Mucosa of rectum (tissue), 2 donors: Measurements from ENCODE around the gene DHX8.

Source experiments
- H3K27ac ChIP-seq, 2 donors: one replicate each; pipeline ENCODE4 v1.7.0; 2013; ENCODE audit warnings: inconsistent platforms in 2 of 2, low read depth in 2 of 2, low read length in 2 of 2
- H3K27me3 ChIP-seq, 2 donors: one replicate each; pipeline ENCODE4 v1.7.0; 2013; ENCODE audit warnings: low read length in 2 of 2; ENCODE audit not compliant: control insufficient read depth in 2 of 2, insufficient read depth in 2 of 2
- H3K36me3 ChIP-seq, 2 donors: one replicate each; pipeline ENCODE4 v1.7.0; 2013; ENCODE audit warnings: low read length in 2 of 2; ENCODE audit not compliant: control insufficient read depth in 2 of 2, insufficient read depth in 2 of 2
- H3K4me1 ChIP-seq, 2 donors: one replicate each; pipeline ENCODE4 v1.7.0; 2013; ENCODE audit warnings: low read length in 2 of 2, mild to moderate bottlenecking in 1 of 2; ENCODE audit not compliant: control insufficient read depth in 2 of 2, insufficient read depth in 2 of 2
- H3K4me3 ChIP-seq, 2 donors: one replicate each; pipeline ENCODE4 v1.7.0; 2013; ENCODE audit warnings: low read length in 2 of 2
- H3K9ac ChIP-seq, 2 donors: one replicate each; pipeline ENCODE4 v1.7.0; 2013; ENCODE audit warnings: low read length in 2 of 2, low read depth in 1 of 2, mild to moderate bottlenecking in 1 of 2
- H3K9me3 ChIP-seq, 2 donors: one replicate each; pipeline ENCODE4 v1.7.0; 2013; ENCODE audit warnings: low read length in 2 of 2; ENCODE audit not compliant: control insufficient read depth in 2 of 2
- donor health status: healthy.
- donor health status: Normal muscosa, but diverticular disease.

The DHX8 gene

DNA sequence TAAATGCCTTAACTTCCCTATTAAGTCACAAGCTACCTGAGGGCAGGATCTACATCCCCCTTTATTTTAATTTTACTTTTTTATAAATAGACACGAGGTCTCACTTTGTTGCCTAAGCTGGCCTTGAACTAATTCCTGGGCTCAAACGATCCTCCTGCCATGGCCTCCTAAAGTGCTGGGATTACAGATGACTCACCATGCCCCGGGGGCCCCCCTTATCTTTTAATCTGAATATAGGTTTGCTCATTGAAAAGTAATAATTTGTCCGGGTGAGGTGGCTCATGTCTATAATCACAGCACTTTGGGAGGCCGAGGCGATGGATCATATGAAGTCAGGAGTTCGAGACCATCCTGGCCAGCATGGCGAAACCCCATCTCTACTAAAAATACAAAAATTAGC, 48.2 kb downstream of the DHX8 start:
- Histone ChIP-seq H3K4me1 (peaks cover 9 to 12% of the 10 kb centered on the region in 2 donors), H3K36me3 (peaks cover 0 to 4% of the 10 kb centered on the region in 2 donors), H3K27ac (no peak overlapping the region), H3K4me3 (no peak overlapping the region), H3K27me3 (no peaks in the 10 kb centered on the region), H3K9me3 (no peaks in the 10 kb centered on the region), H3K9ac (no peak overlapping the region)

DNA sequence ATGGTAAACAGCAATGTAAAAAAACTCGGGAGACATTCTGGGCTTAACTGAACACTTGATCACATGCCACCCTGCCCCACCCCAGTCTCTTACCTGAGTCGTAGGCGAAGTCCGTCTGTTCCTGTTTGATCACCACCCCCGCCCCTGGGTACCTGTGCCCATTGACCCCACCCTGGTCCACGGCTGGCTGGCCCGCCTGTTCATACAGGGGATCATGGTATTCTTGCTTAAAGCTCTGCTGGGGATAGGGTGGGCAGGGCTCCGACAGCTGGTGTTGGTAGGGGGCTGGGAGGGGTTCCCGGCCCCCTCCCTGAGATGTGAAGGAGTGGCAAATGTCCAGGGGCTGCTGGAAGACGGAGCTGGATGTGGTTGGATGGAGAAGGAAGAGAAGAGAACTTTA, 48.8 kb downstream of the DHX8 start:
- Histone ChIP-seq H3K4me3 (no peak overlapping the region), H3K27ac (no peak overlapping the region), H3K36me3 (no peaks in the 10 kb centered on the region), H3K27me3 (no peaks in the 10 kb centered on the region), H3K9ac (no peak overlapping the region), H3K9me3 (no peaks in the 10 kb centered on the region), H3K4me1 (peaks cover 9 to 12% of the 10 kb centered on the region in 2 donors)

- Histone ChIP-seq H3K27ac (no peak overlapping the region), H3K36me3 (no peaks in the 10 kb centered on the region), H3K27me3 (no peaks in the 10 kb centered on the region), H3K9ac (no peak overlapping the region), H3K4me3 (no peak overlapping the region), H3K4me1 (peaks cover 8 to 9% of the 10 kb centered on the region in 2 donors), H3K9me3 (no peaks in the 10 kb centered on the region)
These were observed 49.9 kb downstream of the DHX8 start for GRCh38 chr17:43533699-43534098.

DNA sequence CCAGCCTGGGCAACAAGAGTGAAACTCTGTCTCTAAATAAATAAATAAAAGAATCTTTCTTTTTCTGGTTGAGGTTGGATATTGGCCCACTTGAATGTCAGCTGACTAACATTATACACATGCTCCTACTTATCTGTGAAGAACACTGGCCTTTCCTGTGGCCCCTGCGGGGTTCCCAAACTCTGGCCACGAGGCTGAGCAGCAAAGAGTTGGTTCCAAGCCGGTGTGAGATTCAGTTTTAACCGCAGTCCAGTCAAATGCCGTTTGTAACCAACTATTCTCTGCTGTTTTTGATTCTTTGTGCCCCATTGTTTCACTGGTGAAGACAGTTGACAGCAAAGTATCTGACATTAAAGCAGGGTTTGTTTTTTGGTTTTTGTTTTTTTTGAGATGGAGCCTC, 51.1 kb downstream of the DHX8 start:
- Histone ChIP-seq H3K4me1 (peaks cover 6 to 7% of the 10 kb centered on the region in 2 donors), H3K27ac (no peak overlapping the region), H3K4me3 (no peak overlapping the region), H3K36me3 (no peaks in the 10 kb centered on the region), H3K9me3 (no peaks in the 10 kb centered on the region), H3K9ac (no peak overlapping the region), H3K27me3 (no peaks in the 10 kb centered on the region)

DNA sequence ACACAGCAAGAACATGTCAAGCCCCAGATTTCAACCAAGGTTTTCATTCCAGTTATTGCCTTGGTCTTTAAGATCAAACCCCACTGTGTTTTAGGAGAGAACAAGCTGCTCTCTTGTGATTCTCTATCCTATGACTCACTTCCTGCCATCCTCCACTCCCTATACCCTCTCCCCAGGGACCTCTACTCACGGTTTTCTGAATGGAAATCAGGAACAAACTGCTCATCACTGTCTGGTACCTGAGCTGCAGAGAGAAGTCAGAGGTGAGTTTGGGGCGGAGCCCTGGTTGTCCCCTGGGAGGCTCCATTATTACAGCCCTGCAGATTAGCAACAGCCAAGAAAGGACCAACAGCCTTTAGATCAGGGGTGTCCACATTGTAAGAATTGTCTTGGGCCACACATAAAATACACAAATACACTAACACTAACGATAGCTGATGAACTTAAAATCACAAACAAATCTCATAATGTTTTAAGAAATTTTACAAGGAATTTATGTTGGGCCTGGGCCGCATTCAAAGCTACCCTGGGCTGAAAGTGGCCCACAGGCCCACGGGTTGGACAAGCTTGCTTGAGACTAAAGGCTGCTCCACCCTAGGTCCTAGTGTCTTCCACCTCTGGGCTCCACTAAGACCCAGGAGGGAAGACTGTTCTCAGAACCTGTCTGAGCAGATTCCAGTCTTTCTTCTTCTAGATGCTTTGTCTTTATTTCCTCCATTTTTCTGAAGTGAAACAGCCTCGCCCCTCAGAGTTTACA, 52.6 kb downstream of the DHX8 start:
- Histone ChIP-seq H3K4me3 (no peak overlapping the region), H3K27me3 (no peaks in the 10 kb centered on the region), H3K27ac (no peak overlapping the region), H3K9me3 (no peaks in the 10 kb centered on the region), H3K9ac (no peak overlapping the region), H3K36me3 (no peaks in the 10 kb centered on the region), H3K4me1 (no peaks in the 10 kb centered on the region)

GRCh38 chr17:43540821-43541674, 57.3 kb downstream of the DHX8 start:
- peaks cover 0 to 10% of the 10 kb centered on the region in 2 donors for H3K4me1 ChIP-seq
- peaks cover 4 to 9% of the 10 kb centered on the region in 2 donors for H3K27me3 ChIP-seq
- no peak overlapping the region for H3K9ac ChIP-seq
- no peaks in the 10 kb centered on the region for H3K9me3 ChIP-seq
- no peak overlapping the region for H3K4me3 ChIP-seq
- H3K36me3 ChIP-seq: no peaks in the 10 kb centered on the region
- no peak overlapping the region for H3K27ac ChIP-seq

- H3K4me1 ChIP-seq: peaks cover 7 to 19% of the 10 kb centered on the region in 2 donors
- H3K9me3 ChIP-seq: no peaks in the 10 kb centered on the region
- H3K27me3 ChIP-seq: peaks cover 10 to 20% of the 10 kb centered on the region in 2 donors
- H3K27ac ChIP-seq: no peak overlapping the region
- no peaks in the 10 kb centered on the region for H3K36me3 ChIP-seq
- H3K9ac ChIP-seq: no peak overlapping the region
- H3K4me3 ChIP-seq: no peak overlapping the region
These were observed 59.1 kb downstream of the DHX8 start for GRCh38 chr17:43542859-43543258.

- H3K27me3 ChIP-seq: peaks cover 12 to 21% of the 10 kb centered on the region in 2 donors
- H3K36me3 ChIP-seq: no peaks in the 10 kb centered on the region
- peaks cover 7 to 19% of the 10 kb centered on the region in 2 donors for H3K4me1 ChIP-seq
- H3K9ac ChIP-seq: no peak overlapping the region
- no peaks in the 10 kb centered on the region for H3K9me3 ChIP-seq
- H3K27ac ChIP-seq: no peak overlapping the region
- H3K4me3 ChIP-seq: no peak overlapping the region
These were observed 59.5 kb downstream of the DHX8 start for GRCh38 chr17:43543300-43543699.

DNA sequence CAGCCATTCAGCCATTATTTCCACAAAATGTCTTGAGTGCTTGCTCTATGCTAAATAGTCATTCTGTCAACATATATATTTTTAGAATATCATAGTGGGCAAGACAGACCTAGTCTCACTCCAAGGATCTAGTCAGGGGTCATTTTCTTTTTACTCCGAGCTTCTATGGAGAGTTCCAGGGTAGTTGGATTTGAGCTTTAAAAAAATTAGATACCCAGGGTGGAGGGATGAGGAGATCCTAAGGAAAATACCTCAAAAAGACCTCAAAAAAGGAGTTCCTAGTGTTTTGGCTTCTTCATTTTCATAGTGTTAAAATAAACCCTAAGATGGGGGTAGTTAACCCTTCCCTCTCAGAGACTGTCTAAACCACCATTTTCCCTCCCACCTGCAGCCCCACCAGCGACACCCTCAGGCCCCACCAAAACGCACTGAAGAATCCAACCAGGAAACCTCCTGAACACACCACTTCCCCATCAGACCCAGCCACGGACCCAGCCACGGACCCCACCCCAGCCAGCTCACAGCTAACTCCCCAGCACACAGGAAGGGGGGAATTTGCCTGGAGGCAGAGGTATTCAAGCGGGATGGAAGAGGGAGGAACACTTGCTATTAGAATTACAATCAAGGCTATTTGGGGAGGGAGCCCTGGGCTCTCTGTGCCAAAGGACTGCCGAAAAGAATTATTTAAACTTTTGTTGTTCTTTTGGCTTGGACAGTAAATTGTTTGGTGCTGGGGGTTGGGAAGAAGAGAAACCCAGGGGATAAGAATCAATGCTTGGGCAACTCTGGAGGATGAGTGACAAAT, 60.2 kb downstream of the DHX8 start:
- Histone ChIP-seq H3K4me3 (no peak overlapping the region), H3K27me3 (peaks cover 12 to 21% of the 10 kb centered on the region in 2 donors)

GRCh38 chr17:43545383-43545632, 61.5 kb downstream of the DHX8 start:
- no peak overlapping the region for H3K9ac ChIP-seq
- no peaks in the 10 kb centered on the region for H3K36me3 ChIP-seq
- H3K4me3 ChIP-seq: peak overlapping the region; percentile 60 to 64
- peaks cover 12 to 24% of the 10 kb centered on the region in 2 donors for H3K27me3 ChIP-seq
- peaks cover 7 to 19% of the 10 kb centered on the region in 2 donors for H3K4me1 ChIP-seq
- H3K27ac ChIP-seq: no peak overlapping the region
- no peaks in the 10 kb centered on the region for H3K9me3 ChIP-seq

More for the DNA sequence above, 60.2 kb downstream of the DHX8 start:
- H3K36me3 ChIP-seq: no peaks in the 10 kb centered on the region
- H3K9ac ChIP-seq: no peak overlapping the region
- peaks cover 7 to 19% of the 10 kb centered on the region in 2 donors for H3K4me1 ChIP-seq
- H3K27ac ChIP-seq: no peak overlapping the region
- H3K9me3 ChIP-seq: no peaks in the 10 kb centered on the region
